Activated T-cell treated with anti-CD3 and anti-CD28 coated beads, Interleukin-2, amount 50 U/mL, for 48 hours (primary cell): ENCODE data around the gene RNF152.

Experiments
- DNase-seq, 2 experiments: peaks; one replicate each; pipeline ENCODE4 v3.0.0-alpha.2; 2020

Gene RNF152

GRCh38 chr18:61852496-61852895, 40.3 kb downstream of the RNF152 start:
- DNase-seq: no peak

DNA sequence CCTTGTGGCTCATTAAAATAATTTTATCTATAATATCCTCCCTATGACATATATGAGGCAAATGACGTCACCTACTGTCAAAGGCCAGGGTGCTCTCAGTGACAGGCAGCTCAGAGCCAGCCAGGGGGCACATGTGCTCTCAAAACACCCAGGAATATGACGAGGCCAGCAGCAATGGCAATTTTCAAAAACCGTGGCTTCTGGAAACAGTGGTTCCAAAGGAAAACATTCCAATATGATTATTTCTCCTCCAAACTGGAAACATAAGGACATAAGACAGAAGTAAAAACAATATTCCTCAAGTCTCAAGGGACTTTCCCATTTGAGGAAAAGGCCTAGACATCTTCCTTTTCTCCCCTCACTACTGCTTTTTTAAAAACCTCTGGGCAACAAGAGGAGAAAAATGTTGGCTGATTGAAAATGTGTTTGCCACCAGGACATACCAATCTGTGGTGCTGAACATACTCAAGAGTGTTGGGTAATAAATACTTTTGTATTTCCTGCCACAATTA, 40.8 kb downstream of the RNF152 start:
- DNase-seq: no peak

GRCh38 chr18:61851279-61851678, 41.5 kb downstream of the RNF152 start:
- DNase-seq: no peak

DNA sequence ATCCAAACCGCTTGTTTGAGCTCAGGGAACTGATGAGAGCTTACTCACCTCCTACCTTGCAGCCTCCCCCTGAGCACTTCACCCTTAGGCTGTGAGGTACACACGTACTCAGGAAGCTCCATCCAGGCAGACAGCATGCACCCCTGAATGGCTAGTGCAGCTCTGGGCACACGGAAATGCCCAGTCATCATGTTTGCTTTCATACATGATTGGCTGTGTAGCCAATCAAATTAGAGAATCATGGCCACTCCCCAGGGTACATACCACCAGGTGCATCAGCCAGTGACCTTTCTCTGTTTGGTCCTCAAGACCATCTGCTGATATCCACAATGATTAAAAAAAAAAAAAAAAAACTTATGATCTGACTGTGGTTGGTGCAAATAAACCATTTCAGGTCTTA, 42.1 kb downstream of the RNF152 start:
- no peak for DNase-seq

DNA sequence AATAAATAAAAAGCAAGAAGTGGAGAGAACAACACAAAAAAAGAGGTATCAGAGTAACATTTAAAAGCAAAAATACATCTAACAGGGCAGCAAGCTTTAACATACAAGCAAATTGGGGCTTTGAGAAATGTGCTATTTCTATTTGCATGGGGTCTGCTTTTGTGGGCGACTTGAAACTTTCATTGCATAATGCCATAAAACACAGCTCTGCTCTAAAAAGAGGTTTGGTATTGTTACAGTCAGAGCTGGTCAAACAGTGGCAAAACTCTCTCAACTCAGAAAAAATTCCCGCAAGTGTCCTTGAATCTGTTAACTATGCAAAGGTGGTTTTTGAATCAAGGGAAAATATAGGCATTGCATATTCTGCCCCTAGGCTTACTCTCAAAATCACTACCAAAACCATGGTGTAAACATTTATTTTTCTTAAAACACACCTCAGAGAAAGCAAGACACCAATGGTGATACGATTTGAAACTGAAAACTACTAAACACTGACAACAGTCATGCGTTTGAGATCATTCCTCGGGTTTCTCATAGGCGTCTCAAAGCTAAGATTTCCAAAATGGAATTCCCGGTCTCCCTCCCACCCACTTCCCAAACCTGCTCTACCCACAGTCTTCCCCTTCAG, 45.5 kb downstream of the RNF152 start:
- no peak for DNase-seq

GRCh38 chr18:61845197-61845596, 47.6 kb downstream of the RNF152 start:
- DNase-seq: no peak

GRCh38 chr18:61844726-61845125, 48.1 kb downstream of the RNF152 start:
- no peak for DNase-seq

GRCh38 chr18:61842146-61842545, 50.7 kb downstream of the RNF152 start:
- DNase-seq: no peak

GRCh38 chr18:61841706-61842105, 51.1 kb downstream of the RNF152 start:
- DNase-seq: no peak

DNA sequence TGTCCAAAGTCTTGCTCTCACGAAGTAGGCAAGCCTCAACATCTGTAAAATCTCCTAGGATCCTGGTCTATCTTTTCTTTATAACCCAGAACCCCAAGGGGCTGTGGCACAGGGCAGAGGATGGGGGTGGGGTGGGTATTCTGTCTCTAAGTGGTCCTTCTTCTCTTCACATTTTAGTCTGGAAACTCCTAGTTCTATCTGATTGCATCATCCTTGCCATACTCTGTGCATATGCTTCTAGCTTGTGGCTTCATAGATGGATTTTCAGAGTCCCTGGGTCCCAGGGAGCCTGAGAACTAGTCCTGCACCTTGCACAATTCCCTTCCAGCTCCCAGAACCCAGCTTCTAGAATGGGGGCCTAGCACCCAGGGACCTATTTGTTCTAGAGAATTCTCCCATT, 52.5 kb downstream of the RNF152 start:
- DNase-seq: no peak

DNA sequence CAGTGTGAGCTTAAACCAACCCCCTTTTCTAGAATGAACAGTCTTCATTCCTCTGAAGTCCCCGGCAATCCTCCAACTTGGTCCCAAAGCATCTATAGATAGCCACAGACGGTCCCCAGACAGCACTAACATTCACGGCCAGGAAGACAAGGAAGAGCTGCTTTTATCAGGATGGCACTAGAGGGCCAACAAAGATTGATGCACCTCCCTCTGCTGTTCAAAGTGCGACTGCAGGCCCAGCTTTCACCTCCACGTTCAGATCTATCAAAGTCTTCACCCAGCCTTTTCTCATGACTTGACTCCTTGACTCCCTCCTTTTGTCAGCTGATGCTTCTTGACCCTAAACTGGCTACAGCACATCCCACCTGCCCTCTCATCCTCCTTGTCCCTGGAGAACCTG, 54.3 kb downstream of the RNF152 start:
- no peak for DNase-seq

- no peak for DNase-seq
Measured at GRCh38 chr18:61833978-61834377, 58.8 kb downstream of the RNF152 start.

- DNase-seq: no peak
Measured at GRCh38 chr18:61833387-61833786, 59.4 kb downstream of the RNF152 start.

- no peak for DNase-seq
Measured at GRCh38 chr18:61832858-61833257, 59.9 kb downstream of the RNF152 start.

GRCh38 chr18:61831071-61831470, 61.7 kb downstream of the RNF152 start:
- no peak for DNase-seq

DNA sequence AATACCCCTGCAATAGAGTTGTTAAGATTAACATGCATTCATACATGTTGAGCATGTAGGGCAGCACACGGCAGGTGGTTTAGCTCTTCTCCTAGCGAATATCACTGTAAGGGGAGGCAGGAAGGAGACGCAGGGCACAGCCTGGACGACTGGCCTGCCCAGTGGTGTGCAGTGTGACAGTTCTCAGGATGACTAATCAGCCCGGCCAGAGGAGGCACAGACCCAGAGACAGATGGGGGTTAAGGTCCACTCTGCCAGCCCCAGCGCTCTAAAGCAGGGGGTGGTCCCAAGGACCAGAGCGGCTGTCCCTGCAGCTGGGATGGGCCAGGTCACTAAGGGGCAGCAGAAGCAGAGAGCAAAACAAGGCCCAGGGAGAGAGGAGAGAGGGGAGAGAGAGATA, 63.7 kb downstream of the RNF152 start:
- no peak for DNase-seq

DNA sequence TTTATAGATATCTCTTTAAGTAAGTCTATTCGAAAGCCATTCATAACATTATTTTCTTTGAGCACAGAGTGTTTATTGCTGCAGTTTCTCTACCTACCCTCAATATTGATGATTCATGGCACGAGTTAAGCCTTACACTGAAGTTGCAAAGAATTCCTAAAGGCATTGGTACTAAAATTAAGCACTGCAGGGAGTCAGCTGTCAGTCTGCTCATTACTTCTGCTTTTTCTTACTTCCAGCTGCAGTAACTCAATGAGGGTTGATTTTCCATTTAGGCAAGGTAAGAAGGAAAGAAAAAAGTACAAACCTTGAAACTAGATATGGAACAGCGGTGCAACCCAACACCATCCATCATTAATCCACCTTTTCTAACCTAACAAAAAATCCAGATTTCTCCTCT, 65.2 kb downstream of the RNF152 start:
- DNase-seq: no peak

GRCh38 chr18:61825386-61825785, 67.4 kb downstream of the RNF152 start:
- no peak for DNase-seq

- DNase-seq: no peak
Measured at GRCh38 chr18:61824733-61825363, 68.0 kb downstream of the RNF152 start.

GRCh38 chr18:61823595-61823994, 69.2 kb downstream of the RNF152 start:
- no peak for DNase-seq

- no peak for DNase-seq
Measured at GRCh38 chr18:61822879-61823278, 69.9 kb downstream of the RNF152 start.

GRCh38 chr18:61821748-61822147, 71.1 kb downstream of the RNF152 start:
- no peak for DNase-seq

GRCh38 chr18:61820882-61821281, 71.9 kb downstream of the RNF152 start:
- no peak for DNase-seq

GRCh38 chr18:61817086-61817485, 75.7 kb downstream of the RNF152 start:
- no peak for DNase-seq
